Activated CD4-positive, alpha-beta memory T cell treated with anti-CD3 and anti-CD28 coated beads, Interleukin-2, amount 10 ng/mL, durations not matched to agents 7 days and 5 days (primary cell): ENCODE measurements around the gene RSBN1L. TPM values are rescaled to one million over a fixed set of nuclear protein-coding genes. Genes with fewer than 3 reads are reported as not detected.
A peak's percentile ranks its signal among the peaks of the same experiment; 100 is the strongest.

ENCODE experiments used
- CTCF ChIA-PET: fragments of 350-600 bp; sonication (Branson Sonifier 250); formaldehyde crosslinking; loops from one replicate; lab custom pipeline; 2021; ENCODE audit warnings: antibody characterized with exemption, inconsistent platforms; lab: Charles Lee
- POLR2A ChIA-PET: fragments of 350-600 bp; sonication (Branson Sonifier 250); formaldehyde crosslinking; loops from one replicate; lab custom pipeline; 2021; ENCODE audit warnings: antibody characterized with exemption; lab: Charles Lee
- DNase-seq: peaks from one replicate; pipeline ENCODE4 v3.0.0-alpha.2; 2020
- H3K27ac Mint-ChIP-seq: one replicate; pipeline ENCODE4 v1.8.0; 2021; ENCODE audit warnings: mild to moderate bottlenecking, mixed read lengths
- H3K27me3 Mint-ChIP-seq: one replicate; pipeline ENCODE4 v1.8.0; 2021; ENCODE audit warnings: mixed read lengths
- H3K36me3 Mint-ChIP-seq: one replicate; pipeline ENCODE4 v1.8.0; 2021; ENCODE audit warnings: low read depth, mixed read lengths
- H3K4me1 Mint-ChIP-seq: one replicate; pipeline ENCODE4 v1.8.0; 2021; ENCODE audit warnings: mixed read lengths
- H3K4me3 Mint-ChIP-seq: one replicate; pipeline ENCODE4 v1.8.0; 2021; ENCODE audit warnings: mild to moderate bottlenecking, mixed read lengths
- H3K9me3 Mint-ChIP-seq: one replicate; pipeline ENCODE4 v1.8.0; 2021; ENCODE audit warnings: mixed read lengths
- total RNA-seq, 2 experiments: library from RNA; stranded (reverse); gene quantifications; one replicate each; pipeline ENCODE4 v1.2.3, GENCODE V29; 2021

RSBN1L gene
- total RNA-seq, 2 experiments from 2014 or later, result 28.7 to 29.5 TPM

DNA sequence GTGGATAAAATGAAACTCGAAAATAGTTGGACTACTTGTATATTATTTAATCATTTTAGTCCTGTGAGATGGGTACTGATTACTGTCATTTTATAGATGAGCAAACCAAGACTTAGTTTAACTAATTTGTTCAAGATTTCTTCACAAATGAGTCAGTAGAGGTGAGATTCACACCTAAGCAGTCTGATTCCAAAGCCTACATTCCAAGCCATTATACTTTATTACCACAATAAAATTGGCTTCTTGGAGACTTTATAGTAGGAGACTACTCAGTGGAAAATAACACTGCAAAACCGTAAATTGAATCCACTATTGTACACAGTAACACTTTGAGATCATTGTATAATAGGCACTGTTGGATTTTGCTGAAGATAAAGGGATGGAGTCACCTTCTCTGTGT is 104.5 kb downstream of the RSBN1L start:
- ChIA-PET CTCF (no interaction called here), POLR2A (interaction anchor here (3.4 to 3.5 kb wide), 2 partner anchors 29 to 104 kb away, joined by 23 to 37 read pairs; partner anchors contain the start of gene RSBN1L)
- H3K27me3 Mint-ChIP-seq, result no peaks in the 10 kb centered on the region
- no peak for DNase-seq
- peaks cover 76% of the 10 kb centered on the region for H3K36me3 Mint-ChIP-seq
- peak overlapping the region; percentile 92 for H3K4me3 Mint-ChIP-seq
- peaks cover 10% of the 10 kb centered on the region for H3K9me3 Mint-ChIP-seq
- H3K4me1 Mint-ChIP-seq, result peaks cover 75% of the 10 kb centered on the region
- peak overlapping the region; percentile 87 for H3K27ac Mint-ChIP-seq

DNA sequence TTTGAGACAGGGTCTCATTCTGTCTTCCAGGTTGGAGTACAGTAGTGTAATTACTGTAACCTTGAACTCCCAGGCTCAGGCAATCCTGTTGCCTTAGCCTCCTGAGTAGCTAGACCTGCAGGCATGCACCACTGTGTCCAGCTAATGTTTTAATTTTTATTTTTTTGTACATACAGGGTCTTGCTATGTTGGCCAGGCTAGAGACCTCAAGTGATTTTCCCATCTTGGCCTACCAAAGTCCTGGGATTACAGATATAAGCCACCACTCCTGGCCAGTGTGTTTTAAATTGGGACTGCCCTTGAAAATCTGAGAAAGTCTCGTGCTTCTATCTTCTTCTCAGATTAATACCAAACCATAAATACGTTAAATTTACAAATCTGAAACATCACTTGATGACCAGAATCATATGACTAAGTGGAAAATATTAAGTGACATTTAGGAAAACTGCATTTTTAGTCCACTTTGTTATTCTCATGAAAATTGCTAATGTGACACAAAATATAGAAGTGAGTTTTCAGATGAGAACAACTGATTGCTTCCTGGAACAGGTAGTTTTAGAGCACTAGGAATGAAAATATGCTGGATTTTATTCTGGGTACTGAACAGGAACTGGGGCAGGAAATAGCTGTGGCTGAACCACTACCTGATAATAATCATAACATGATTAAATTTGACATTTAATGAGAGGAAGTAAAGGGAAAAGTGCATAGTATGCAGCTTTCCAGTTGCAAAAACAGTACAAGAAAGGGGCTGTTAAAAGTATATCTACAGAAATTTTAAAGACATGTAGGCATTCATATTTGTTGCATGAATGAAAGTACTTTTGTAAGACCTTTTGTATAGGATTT is 106.5 kb downstream of the RSBN1L start:
- Mint-ChIP-seq H3K4me3 (peak overlapping the region; percentile 59), H3K9me3 (peaks cover 29% of the 10 kb centered on the region), H3K4me1 (peaks cover 69% of the 10 kb centered on the region), H3K27ac (peak overlapping the region; percentile 91), H3K27me3 (no peaks in the 10 kb centered on the region), H3K36me3 (peaks cover 82% of the 10 kb centered on the region)
- DNase-seq, result no peak
- ChIA-PET POLR2A (interaction anchor here (1.1 to 4.4 kb wide), 6 partner anchors 10 to 217 kb away, joined by 3 to 40 read pairs (median 20); partner anchors contain the start of gene RSBN1L), CTCF (interaction anchor here (2.6 kb wide), 1 partner anchor 31 kb away, joined by 9 read pairs; no protein-coding TSS in a partner anchor)

DNA sequence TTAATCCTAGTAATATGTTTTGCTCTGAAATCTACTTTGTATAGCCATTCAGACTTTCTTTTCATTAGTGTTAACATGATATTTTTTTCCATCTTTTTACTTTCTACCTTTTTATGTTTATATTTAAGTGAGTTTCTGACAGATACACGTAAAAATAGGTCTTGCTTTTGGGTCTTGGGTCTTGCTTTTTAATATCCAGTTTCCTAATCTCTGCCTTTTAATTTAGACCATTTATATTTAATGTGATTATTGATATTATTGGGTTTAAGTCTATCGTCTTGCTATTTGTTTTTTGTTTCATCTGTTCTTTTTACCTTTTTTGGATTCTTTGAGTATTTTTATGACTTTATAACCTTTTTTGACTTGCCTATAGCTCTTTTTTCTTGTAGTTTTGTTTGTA is 110.2 kb downstream of the RSBN1L start:
- Mint-ChIP-seq H3K27me3 (no peaks in the 10 kb centered on the region), H3K36me3 (peaks cover 84% of the 10 kb centered on the region), H3K27ac (no peak overlapping the region), H3K4me3 (no peak overlapping the region), H3K9me3 (peaks cover 43% of the 10 kb centered on the region), H3K4me1 (peaks cover 64% of the 10 kb centered on the region)
- ChIA-PET POLR2A (no interaction called here), CTCF (no interaction called here)
- no peak for DNase-seq

DNA sequence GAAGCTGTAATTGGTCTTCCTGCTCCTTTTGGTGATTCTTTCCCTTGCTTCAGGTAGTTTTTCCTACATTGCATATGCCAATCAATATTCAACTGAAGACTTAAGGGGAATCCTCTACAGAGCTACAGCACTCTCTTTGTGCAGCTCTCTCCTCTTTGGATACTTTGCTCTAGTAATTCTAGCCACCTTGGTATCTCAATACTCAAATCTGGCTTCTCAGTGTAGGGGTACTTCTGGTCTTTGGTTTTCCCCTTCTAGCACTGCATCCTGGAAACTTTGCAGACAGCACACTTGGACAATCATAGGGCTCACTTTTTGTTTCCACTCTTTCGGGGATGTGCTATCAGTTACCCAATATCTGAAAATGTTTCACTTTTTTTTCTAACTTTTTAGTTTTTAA is 112.3 kb downstream of the RSBN1L start:
- no peak overlapping the region for H3K27ac Mint-ChIP-seq
- H3K4me3 Mint-ChIP-seq, result no peak overlapping the region
- ChIA-PET POLR2A (no interaction called here), CTCF (no interaction called here)
- peaks cover 61% of the 10 kb centered on the region for H3K4me1 Mint-ChIP-seq
- H3K27me3 Mint-ChIP-seq, result no peaks in the 10 kb centered on the region
- DNase-seq, result no peak
- H3K36me3 Mint-ChIP-seq, result peaks cover 78% of the 10 kb centered on the region
- H3K9me3 Mint-ChIP-seq, result peaks cover 48% of the 10 kb centered on the region

DNA sequence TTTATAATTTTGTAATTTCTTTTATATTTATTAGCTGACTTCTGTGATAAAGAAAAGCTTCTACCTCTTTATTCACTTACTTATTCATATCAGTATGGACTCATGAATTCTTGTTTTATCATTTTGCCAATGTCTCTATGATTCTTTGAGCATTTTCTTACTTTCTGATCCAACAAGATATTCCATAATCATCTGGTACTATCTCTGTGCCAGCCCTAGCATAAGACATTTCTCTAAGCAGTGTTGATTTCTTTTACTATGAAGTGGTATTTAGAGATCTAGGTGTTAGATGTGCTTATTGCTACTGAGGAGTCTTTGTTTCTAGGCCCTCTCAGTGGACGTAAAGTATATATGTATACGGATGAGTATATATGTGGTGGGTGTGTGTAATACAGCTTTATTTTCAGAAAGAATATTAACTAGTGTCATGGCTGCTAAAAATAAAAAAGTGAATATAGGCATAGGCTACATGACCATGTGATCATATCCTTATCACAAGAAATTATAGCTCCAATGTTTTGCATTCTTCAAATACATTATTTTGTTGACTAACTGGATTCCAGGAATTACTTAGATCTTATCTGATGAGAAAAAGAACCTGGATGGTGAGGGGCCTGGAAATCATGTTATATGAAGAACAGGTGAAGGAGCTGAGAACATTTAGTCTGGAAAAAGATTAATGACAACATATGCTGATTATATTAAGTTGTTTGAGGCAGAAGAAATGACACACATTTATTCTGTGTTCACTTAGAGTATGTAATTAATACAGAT is 115.4 kb downstream of the RSBN1L start:
- Mint-ChIP-seq H3K9me3 (peaks cover 38% of the 10 kb centered on the region), H3K27ac (no peak overlapping the region), H3K4me1 (peaks cover 43% of the 10 kb centered on the region), H3K36me3 (peaks cover 65% of the 10 kb centered on the region), H3K27me3 (no peaks in the 10 kb centered on the region), H3K4me3 (no peak overlapping the region)
- POLR2A ChIA-PET, result interaction anchor here (1.2 to 2.8 kb wide), 3 partner anchors 8 to 23 kb away, joined by 3 to 17 read pairs (median 7); no protein-coding TSS in a partner anchor
- no peak for DNase-seq
- CTCF ChIA-PET, result no interaction called here

DNA sequence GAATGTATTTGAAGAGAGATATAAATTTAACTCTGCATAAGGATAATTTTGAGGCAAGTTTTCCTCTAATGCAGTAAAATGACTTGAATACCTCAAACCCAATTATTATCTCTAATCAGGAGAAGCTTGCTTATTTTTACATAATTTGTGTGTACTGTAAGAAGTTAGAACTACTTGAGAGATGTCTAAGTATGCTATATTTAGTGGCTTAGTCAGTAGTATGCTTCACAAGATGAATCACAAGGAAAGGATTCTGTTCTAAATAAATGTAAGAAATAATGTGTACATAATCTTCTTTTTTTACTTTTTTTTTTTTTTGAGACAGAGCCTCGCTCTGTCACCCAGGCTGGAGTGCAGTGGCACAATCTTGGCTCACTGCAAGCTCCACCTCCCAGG is 116.0 kb downstream of the RSBN1L start:
- Mint-ChIP-seq H3K4me1 (peaks cover 44% of the 10 kb centered on the region), H3K9me3 (peaks cover 39% of the 10 kb centered on the region), H3K27ac (no peak overlapping the region), H3K36me3 (peaks cover 65% of the 10 kb centered on the region), H3K4me3 (no peak overlapping the region), H3K27me3 (no peaks in the 10 kb centered on the region)
- CTCF ChIA-PET, result no interaction called here
- DNase-seq, result no peak
- POLR2A ChIA-PET, result interaction anchor here (1.7 to 2.8 kb wide), 2 partner anchors 8 to 19 kb away, joined by 7 to 17 read pairs; no protein-coding TSS in a partner anchor

DNA sequence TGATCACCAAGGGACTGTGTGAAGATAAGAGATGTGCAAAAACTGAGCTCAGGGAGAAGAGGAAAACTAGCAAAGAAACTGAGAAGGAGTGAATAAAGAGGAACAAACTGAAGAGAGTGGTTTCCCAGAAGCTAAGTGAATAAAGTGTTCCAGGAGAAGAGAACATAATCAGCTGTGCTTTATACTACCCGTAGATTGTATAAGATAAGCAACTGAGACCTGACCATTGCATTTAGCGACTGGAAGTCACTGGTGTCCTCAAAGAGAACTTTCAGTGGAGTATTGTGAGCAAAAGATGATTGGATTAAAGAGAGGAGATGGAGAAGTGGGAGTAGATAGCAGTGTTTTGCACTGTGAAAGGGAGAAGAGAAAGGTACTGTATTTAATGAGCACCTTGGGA is 116.9 kb downstream of the RSBN1L start:
- CTCF ChIA-PET, result interaction anchor here (1.0 to 1.3 kb wide), 2 partner anchors 21 to 155 kb away, joined by 4 to 6 read pairs; no protein-coding TSS in a partner anchor
- peaks cover 65% of the 10 kb centered on the region for H3K36me3 Mint-ChIP-seq
- H3K27ac Mint-ChIP-seq, result no peak overlapping the region
- H3K9me3 Mint-ChIP-seq, result peaks cover 33% of the 10 kb centered on the region
- H3K4me3 Mint-ChIP-seq, result no peak overlapping the region
- DNase-seq, result no peak
- POLR2A ChIA-PET, result interaction anchor here (1.3 to 2.8 kb wide), 2 partner anchors 9 to 18 kb away, joined by 5 to 17 read pairs; no protein-coding TSS in a partner anchor
- no peaks in the 10 kb centered on the region for H3K27me3 Mint-ChIP-seq
- peaks cover 38% of the 10 kb centered on the region for H3K4me1 Mint-ChIP-seq

DNA sequence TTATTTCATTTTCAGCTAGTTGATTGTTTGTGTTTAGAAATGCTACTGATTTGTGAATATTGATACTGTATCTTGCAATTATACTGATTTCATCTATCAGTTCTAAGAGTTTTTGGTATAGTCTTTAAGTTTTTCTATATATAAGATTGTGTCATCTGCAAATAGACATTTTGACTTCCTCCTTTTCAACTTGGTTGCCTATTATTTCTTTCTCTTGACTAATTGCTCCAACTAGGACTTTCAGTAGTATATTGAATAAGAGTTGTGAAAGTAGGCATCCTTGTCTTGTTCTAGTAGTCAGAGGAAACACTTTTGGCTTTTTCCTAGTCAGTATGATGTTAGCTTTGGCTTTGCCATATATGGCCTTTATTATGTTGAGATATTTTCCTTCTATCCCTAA is 122.8 kb downstream of the RSBN1L start:
- no peaks in the 10 kb centered on the region for H3K27me3 Mint-ChIP-seq
- peaks cover 86% of the 10 kb centered on the region for H3K36me3 Mint-ChIP-seq
- no peak for DNase-seq
- H3K4me3 Mint-ChIP-seq, result no peak overlapping the region
- H3K9me3 Mint-ChIP-seq, result peaks cover 64% of the 10 kb centered on the region
- ChIA-PET CTCF (no interaction called here), POLR2A (no interaction called here)
- H3K27ac Mint-ChIP-seq, result no peak overlapping the region
- peaks cover 26% of the 10 kb centered on the region for H3K4me1 Mint-ChIP-seq

DNA sequence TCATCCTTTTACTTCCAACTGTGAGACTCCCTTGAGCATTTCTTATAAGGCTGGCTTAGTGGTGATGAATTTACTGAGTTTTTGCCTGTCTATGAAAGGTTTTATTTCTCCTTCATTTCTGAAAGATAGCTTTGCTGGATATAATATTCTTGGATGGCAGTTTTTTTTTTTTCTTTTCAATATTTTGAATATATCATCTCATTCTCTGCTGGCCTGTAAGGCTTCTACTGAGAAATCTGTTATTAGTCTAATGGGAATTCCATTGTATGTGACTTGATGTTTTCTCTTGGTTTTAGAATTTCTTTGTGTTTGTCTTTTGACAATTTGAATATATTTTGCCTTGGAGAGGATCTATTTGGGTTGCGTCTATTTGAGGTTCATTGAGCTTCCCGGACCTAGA is 124.7 kb downstream of the RSBN1L start:
- H3K9me3 Mint-ChIP-seq, result peaks cover 67% of the 10 kb centered on the region
- DNase-seq, result no peak
- no peaks in the 10 kb centered on the region for H3K27me3 Mint-ChIP-seq
- no peak overlapping the region for H3K4me3 Mint-ChIP-seq
- ChIA-PET POLR2A (interaction anchor here (0.9 kb wide), 1 partner anchor 10 kb away, joined by 3 read pairs; no protein-coding TSS in a partner anchor), CTCF (interaction anchor here (1.2 kb wide), 1 partner anchor 14 kb away, joined by 6 read pairs; no protein-coding TSS in a partner anchor)
- H3K27ac Mint-ChIP-seq, result no peak overlapping the region
- peaks cover 31% of the 10 kb centered on the region for H3K4me1 Mint-ChIP-seq
- H3K36me3 Mint-ChIP-seq, result peaks cover 89% of the 10 kb centered on the region

DNA sequence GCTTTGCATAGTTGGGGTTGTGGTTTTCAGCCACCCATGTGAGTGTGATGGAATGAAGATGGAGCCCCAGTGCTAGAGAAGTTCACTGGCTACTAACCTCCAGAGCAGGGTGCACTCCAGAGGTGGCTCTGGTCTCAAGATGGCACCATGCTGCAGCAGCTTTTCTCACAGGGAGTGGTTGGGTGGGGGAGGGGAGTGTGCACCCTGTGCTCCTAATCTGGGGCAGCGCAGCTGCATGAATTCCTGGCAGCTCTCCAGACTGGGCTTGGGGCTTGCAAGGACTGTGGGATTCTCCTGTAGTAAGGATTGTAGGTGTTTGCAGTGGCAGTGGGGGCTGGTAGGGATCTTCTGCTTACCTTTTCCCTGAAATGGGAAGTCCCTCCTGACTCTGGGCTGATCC is 126.0 kb downstream of the RSBN1L start:
- Mint-ChIP-seq H3K27ac (no peak overlapping the region), H3K4me3 (no peak overlapping the region), H3K9me3 (peaks cover 59% of the 10 kb centered on the region), H3K4me1 (peaks cover 38% of the 10 kb centered on the region), H3K27me3 (no peaks in the 10 kb centered on the region), H3K36me3 (peaks cover 83% of the 10 kb centered on the region)
- ChIA-PET CTCF (no interaction called here), POLR2A (interaction anchor here (0.8 kb wide), 1 partner anchor 9 kb away, joined by 3 read pairs; no protein-coding TSS in a partner anchor)
- DNase-seq, result no peak

DNA sequence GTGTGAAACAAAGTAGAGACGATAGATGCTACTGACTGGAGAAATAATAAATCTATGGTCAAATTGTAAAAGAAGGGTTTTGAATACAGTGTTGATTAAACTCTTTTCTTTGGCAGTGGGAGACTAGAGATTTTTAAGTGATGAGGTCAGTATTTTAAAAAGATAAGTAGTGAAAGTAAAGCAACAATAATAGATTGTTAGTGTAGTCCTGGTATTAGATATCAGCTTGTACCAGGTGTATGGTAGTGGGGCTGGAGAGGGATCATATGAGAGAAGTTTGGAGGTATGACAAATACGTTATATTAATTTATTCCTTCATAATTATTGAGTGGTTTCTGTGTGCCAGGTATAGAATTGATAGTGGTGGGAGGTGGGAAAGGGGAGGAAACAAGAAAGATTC is 127.5 kb downstream of the RSBN1L start:
- no peak overlapping the region for H3K4me3 Mint-ChIP-seq

DNA sequence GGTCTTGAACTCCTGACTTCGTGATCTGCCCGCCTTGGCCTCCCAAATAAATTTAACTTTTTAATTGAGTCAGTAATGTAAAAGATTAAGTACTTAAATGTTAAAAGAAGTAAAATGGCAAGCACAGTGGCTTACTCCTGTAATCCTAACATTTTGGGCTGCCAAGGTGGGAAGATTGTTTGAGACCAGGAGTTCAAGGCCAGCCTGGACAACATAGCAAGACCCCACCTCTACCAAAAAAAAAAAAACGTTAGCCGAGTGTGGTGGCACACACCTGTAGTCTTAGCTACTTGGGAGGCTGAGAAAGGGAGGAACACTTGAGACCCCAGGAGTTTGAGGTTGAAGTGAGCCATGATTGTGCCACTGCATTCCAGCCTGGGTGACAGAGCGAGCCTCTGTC is 128.4 kb downstream of the RSBN1L start:
- POLR2A ChIA-PET, result no interaction called here
- CTCF ChIA-PET, result interaction anchor here (1.7 kb wide), 1 partner anchor 26 kb away, joined by 6 read pairs; the partner anchor contains the start of genes PHTF2 and TMEM60
- Mint-ChIP-seq H3K36me3 (peaks cover 64% of the 10 kb centered on the region), H3K9me3 (peaks cover 43% of the 10 kb centered on the region), H3K4me1 (peaks cover 45% of the 10 kb centered on the region), H3K4me3 (no peak overlapping the region), H3K27ac (no peak overlapping the region), H3K27me3 (no peaks in the 10 kb centered on the region)
- DNase-seq, result no peak

More for the DNA sequence above, 127.5 kb downstream of the RSBN1L start:
- peaks cover 50% of the 10 kb centered on the region for H3K9me3 Mint-ChIP-seq
- no peak overlapping the region for H3K27ac Mint-ChIP-seq
- no peaks in the 10 kb centered on the region for H3K27me3 Mint-ChIP-seq
- DNase-seq, result no peak
- ChIA-PET POLR2A (no interaction called here), CTCF (no interaction called here)
- H3K4me1 Mint-ChIP-seq, result peaks cover 41% of the 10 kb centered on the region
- peaks cover 72% of the 10 kb centered on the region for H3K36me3 Mint-ChIP-seq
